Measurements from ENCODE around the gene SLC48A1. TPM values are rescaled to one million over a fixed set of nuclear protein-coding genes. Genes with fewer than 3 reads are reported as not detected.

Gene SLC48A1
- total and polyA plus RNA-seq, 10 of the 15 experiments (the other 5 are each of a cell fraction or from before 2014, with no cell fraction given) = 1.1 to 4.9 (median 1.9) TPM

DNA sequence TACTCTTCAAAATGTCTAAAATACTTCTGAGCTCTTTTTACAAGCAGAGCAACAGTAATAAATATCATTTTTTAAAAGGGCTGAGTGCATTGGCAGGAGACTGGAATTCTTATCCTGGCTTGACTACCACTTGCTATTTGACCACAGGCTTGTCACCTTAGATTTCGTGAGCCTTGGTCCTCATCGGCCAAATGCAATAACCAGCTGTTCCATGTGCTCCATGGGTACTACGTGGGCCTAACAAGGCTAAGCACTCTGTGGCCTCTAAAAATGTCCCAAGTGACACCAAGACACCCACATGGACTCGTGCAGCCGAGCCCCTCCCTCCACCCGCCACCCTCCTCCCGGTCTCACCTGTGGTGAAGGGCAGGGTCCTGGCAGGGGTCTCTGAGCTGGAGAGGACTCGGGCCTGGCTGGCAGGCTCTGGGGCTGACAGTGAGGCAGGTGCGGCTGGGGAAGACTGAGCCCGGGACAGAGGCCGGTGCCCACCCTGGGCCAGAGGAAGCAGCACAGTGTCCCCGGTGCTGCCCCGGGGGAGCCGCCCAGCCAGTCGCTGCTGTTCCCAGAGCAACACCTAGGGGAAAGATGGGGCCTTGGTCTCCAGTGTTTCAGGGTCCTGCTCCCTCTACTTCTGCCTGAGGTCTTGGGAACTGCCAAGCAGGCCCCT, 20.1 kb downstream of the SLC48A1 start:
- ATAC-seq (no peak), FAIRE-seq (no peak), DNase-seq (ENCODE audit: low read depth, low spot score) (no peak)
- Histone ChIP-seq H3K27me3 (replicated peaks in 1 of 2; ENCODE audit: control insufficient read depth in 2 of 2, insufficient read depth in 2 of 2, low read length in 1 of 2) (no peaks in the 10 kb centered on the region), H3K4me3 (no peak overlapping the region), H2AFZ (ENCODE audit: control insufficient read depth, low read depth, low read length) (no peak overlapping the region), H3K4me2 (ENCODE audit: control insufficient read depth, insufficient read depth) (no peak overlapping the region), H3K9me3 (replicated peaks; ENCODE audit: control insufficient read depth, insufficient read depth, low read length) (no peaks in the 10 kb centered on the region), H3K36me3 (ENCODE audit: control insufficient read depth in 2 of 2, insufficient read depth in 2 of 2, low read length in 1 of 2) (peaks cover 0 to 3% of the 10 kb centered on the region in 2 experiments; a peak in 1 of 4 replicates), H3K4me1 (ENCODE audit: control insufficient read depth, insufficient read depth, low read length) (no peaks in the 10 kb centered on the region), H3K79me2 (ENCODE audit: control insufficient read depth, insufficient read depth, low read length) (no peaks in the 10 kb centered on the region), H3K27ac (ENCODE audit: control insufficient read depth, insufficient read depth) (no peak overlapping the region), H3K9ac (ENCODE audit: control insufficient read depth, insufficient read depth, low read length) (no peak overlapping the region), H4K20me1 (ENCODE audit: control insufficient read depth, insufficient read depth) (no peaks in the 10 kb centered on the region)
- intact Hi-C loops (cut with micrococcal nuclease; ENCODE audit: unreplicated experiment) = no loop called here
- ChIA-PET RAD21 (ENCODE audit: unreplicated experiment) (interaction anchor here (1.2 kb wide), 2 partner anchors 42 to 44 kb away, joined by 3 read pairs; no protein-coding TSS in a partner anchor), CTCF (interaction anchor here (0.9 to 2.2 kb wide), 5 partner anchors 9 to 157 kb away, joined by 3 to 9 read pairs (median 3); no protein-coding TSS in a partner anchor), POLR2A (interaction anchor here (0.6 to 0.7 kb wide), 2 partner anchors 48 to 733 kb away, joined by 3 read pairs; no protein-coding TSS in a partner anchor), SMC1A (ENCODE audit: uncharacterized antibody, unreplicated experiment) (interaction anchor here (0.9 to 1.5 kb wide), 2 partner anchors 25 to 43 kb away, joined by 3 read pairs; no protein-coding TSS in a partner anchor)
- 70% methylated on average over 15 of the region's 15 CpGs for WGBS (ENCODE audit: insufficient coverage, insufficient replicate concordance, low lambda C conversion rate, missing lambda C conversion rate)
- no TSS peak for BruUV-seq (replicated peaks)
- TF ChIP-seq, protein P1, sequence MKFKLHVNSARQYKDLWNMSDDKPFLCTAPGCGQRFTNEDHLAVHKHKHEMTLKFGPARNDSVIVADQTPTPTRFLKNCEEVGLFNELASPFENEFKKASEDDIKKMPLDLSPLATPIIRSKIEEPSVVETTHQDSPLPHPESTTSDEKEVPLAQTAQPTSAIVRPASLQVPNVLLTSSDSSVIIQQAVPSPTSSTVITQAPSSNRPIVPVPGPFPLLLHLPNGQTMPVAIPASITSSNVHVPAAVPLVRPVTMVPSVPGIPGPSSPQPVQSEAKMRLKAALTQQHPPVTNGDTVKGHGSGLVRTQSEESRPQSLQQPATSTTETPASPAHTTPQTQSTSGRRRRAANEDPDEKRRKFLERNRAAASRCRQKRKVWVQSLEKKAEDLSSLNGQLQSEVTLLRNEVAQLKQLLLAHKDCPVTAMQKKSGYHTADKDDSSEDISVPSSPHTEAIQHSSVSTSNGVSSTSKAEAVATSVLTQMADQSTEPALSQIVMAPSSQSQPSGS (IDR thresholded peaks at IDR 0.05; ENCODE audit: low read length) = no peak
- TF ChIP-seq, protein P2, sequence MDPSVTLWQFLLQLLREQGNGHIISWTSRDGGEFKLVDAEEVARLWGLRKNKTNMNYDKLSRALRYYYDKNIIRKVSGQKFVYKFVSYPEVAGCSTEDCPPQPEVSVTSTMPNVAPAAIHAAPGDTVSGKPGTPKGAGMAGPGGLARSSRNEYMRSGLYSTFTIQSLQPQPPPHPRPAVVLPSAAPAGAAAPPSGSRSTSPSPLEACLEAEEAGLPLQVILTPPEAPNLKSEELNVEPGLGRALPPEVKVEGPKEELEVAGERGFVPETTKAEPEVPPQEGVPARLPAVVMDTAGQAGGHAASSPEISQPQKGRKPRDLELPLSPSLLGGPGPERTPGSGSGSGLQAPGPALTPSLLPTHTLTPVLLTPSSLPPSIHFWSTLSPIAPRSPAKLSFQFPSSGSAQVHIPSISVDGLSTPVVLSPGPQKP (IDR thresholded peaks at IDR 0.05; ENCODE audit: low read depth, low read length) = no peak
- TF ChIP-seq, protein P3, sequence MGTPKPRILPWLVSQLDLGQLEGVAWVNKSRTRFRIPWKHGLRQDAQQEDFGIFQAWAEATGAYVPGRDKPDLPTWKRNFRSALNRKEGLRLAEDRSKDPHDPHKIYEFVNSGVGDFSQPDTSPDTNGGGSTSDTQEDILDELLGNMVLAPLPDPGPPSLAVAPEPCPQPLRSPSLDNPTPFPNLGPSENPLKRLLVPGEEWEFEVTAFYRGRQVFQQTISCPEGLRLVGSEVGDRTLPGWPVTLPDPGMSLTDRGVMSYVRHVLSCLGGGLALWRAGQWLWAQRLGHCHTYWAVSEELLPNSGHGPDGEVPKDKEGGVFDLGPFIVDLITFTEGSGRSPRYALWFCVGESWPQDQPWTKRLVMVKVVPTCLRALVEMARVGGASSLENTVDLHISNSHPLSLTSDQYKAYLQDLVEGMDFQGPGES (IDR thresholded peaks at IDR 0.05) = no peak
- TF ChIP-seq HDAC6 (IDR thresholded peaks at IDR 0.05; ENCODE audit: unreplicated experiment) (no peak), PML (IDR thresholded peaks at IDR 0.05; ENCODE audit: low read length) (no peak), SIX5 (IDR thresholded peaks at IDR 0.05; ENCODE audit: low read depth, low read length, severe bottlenecking) (no peak), CREB1 (IDR thresholded peaks at IDR 0.05; ENCODE audit: low read depth) (no peak), MYC (IDR thresholded peaks at IDR 0.05; ENCODE audit: insufficient read depth, insufficient read length, insufficient replicate concordance, low read length, severe bottlenecking) (no peak), FOXM1 (IDR thresholded peaks at IDR 0.05; ENCODE audit: low read depth, low read length) (no peak), NFYA (IDR thresholded peaks at IDR 0.05; ENCODE audit: borderline replicate concordance, low read depth, low read length) (no peak)
- TF ChIP-seq, protein P4, sequence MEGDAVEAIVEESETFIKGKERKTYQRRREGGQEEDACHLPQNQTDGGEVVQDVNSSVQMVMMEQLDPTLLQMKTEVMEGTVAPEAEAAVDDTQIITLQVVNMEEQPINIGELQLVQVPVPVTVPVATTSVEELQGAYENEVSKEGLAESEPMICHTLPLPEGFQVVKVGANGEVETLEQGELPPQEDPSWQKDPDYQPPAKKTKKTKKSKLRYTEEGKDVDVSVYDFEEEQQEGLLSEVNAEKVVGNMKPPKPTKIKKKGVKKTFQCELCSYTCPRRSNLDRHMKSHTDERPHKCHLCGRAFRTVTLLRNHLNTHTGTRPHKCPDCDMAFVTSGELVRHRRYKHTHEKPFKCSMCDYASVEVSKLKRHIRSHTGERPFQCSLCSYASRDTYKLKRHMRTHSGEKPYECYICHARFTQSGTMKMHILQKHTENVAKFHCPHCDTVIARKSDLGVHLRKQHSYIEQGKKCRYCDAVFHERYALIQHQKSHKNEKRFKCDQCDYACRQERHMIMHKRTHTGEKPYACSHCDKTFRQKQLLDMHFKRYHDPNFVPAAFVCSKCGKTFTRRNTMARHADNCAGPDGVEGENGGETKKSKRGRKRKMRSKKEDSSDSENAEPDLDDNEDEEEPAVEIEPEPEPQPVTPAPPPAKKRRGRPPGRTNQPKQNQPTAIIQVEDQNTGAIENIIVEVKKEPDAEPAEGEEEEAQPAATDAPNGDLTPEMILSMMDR (IDR thresholded peaks at IDR 0.05 in 2 of 3, conservative IDR thresholded peaks at IDR 0.05 in 1 of 3; ENCODE audit: control insufficient read depth in 2 of 3, extremely low read depth in 1 of 3, insufficient read depth in 1 of 3, low read depth in 3 of 3, low read length in 3 of 3) = no peak
- in situ Hi-C loops (cut with MboI) = no loop called here
